ENCODE measurements around the gene DHRS7.
"Not testable (repeated sequence)": the region's sequence is repeated elsewhere in the genome, so short reads cannot be mapped to it uniquely, and the experiment has no call there.

The DHRS7 gene

GRCh38 chr14:60106339-60106738 is 58.9 kb downstream of the DHRS7 start:
- H3K27ac ChIP-seq (ENCODE audit: poor library complexity, severe bottlenecking): no peak overlapping the region
- no peaks in the 10 kb centered on the region for H3K27me3 ChIP-seq (ENCODE audit: insufficient read depth, poor library complexity, severe bottlenecking)
- H3K9me3 ChIP-seq (ENCODE audit: severe bottlenecking): no peaks in the 10 kb centered on the region
- no peak overlapping the region for H3K4me3 ChIP-seq (ENCODE audit: severe bottlenecking)
- no peak for TF ChIP-seq CTCF (IDR thresholded peaks at IDR 0.05; ENCODE audit: poor library complexity, severe bottlenecking)
- DNase-seq (ENCODE audit: low spot score) (no peak), ATAC-seq (ENCODE audit: low read depth) (no peak)
- H3K36me3 ChIP-seq (ENCODE audit: low read depth): peaks cover 41% of the 10 kb centered on the region
- no peaks in the 10 kb centered on the region for H3K4me1 ChIP-seq (ENCODE audit: insufficient read depth, poor library complexity, severe bottlenecking)

GRCh38 chr14:60102389-60102788 is 62.8 kb downstream of the DHRS7 start:
- no peak for DNase-seq (ENCODE audit: low spot score)
- Histone ChIP-seq H3K36me3 (ENCODE audit: low read depth) (peaks cover 37% of the 10 kb centered on the region), H3K27me3 (ENCODE audit: insufficient read depth, poor library complexity, severe bottlenecking) (no peaks in the 10 kb centered on the region), H3K9me3 (ENCODE audit: severe bottlenecking) (no peaks in the 10 kb centered on the region), H3K4me3 (ENCODE audit: severe bottlenecking) (no peak overlapping the region), H3K4me1 (ENCODE audit: insufficient read depth, poor library complexity, severe bottlenecking) (no peaks in the 10 kb centered on the region), H3K27ac (ENCODE audit: poor library complexity, severe bottlenecking) (no peak overlapping the region)
- TF ChIP-seq CTCF (IDR thresholded peaks at IDR 0.05; ENCODE audit: poor library complexity, severe bottlenecking): no peak
- peak; percentile 41; the same call in 1 of the 3 replicates for ATAC-seq (ENCODE audit: low read depth)

- peaks cover 39% of the 10 kb centered on the region for H3K36me3 ChIP-seq (ENCODE audit: low read depth)
- H3K27ac ChIP-seq (ENCODE audit: poor library complexity, severe bottlenecking): no peak overlapping the region
- no peak overlapping the region for H3K4me3 ChIP-seq (ENCODE audit: severe bottlenecking)
- peak; percentile 33; the same call in 2 of the 3 replicates for ATAC-seq (ENCODE audit: low read depth)
- no peaks in the 10 kb centered on the region for H3K9me3 ChIP-seq (ENCODE audit: severe bottlenecking)
- TF ChIP-seq CTCF (IDR thresholded peaks at IDR 0.05; ENCODE audit: poor library complexity, severe bottlenecking): no peak
- DNase-seq (ENCODE audit: low spot score): no peak
- H3K27me3 ChIP-seq (ENCODE audit: insufficient read depth, poor library complexity, severe bottlenecking): no peaks in the 10 kb centered on the region
- H3K4me1 ChIP-seq (ENCODE audit: insufficient read depth, poor library complexity, severe bottlenecking): no peaks in the 10 kb centered on the region
Measured at GRCh38 chr14:60101786-60102185, 63.4 kb downstream of the DHRS7 start.

GRCh38 chr14:60099855-60100254 is 65.3 kb downstream of the DHRS7 start:
- not testable (repeated sequence) for H3K27ac ChIP-seq (ENCODE audit: poor library complexity, severe bottlenecking); H3K27me3 ChIP-seq (ENCODE audit: insufficient read depth, poor library complexity, severe bottlenecking); ATAC-seq (ENCODE audit: low read depth); H3K4me3 ChIP-seq (ENCODE audit: severe bottlenecking); H3K9me3 ChIP-seq (ENCODE audit: severe bottlenecking); DNase-seq (ENCODE audit: low spot score)
- Histone ChIP-seq H3K36me3 (ENCODE audit: low read depth) (peaks cover 43% of the 10 kb centered on the region), H3K4me1 (ENCODE audit: insufficient read depth, poor library complexity, severe bottlenecking) (peaks cover 18% of the 10 kb centered on the region)

GRCh38 chr14:60097974-60098373 is 67.2 kb downstream of the DHRS7 start:
- ATAC-seq (ENCODE audit: low read depth) (no peak), DNase-seq (ENCODE audit: low spot score) (no peak)
- Histone ChIP-seq H3K27ac (ENCODE audit: poor library complexity, severe bottlenecking) (no peak overlapping the region), H3K4me1 (ENCODE audit: insufficient read depth, poor library complexity, severe bottlenecking) (peaks cover 32% of the 10 kb centered on the region), H3K9me3 (ENCODE audit: severe bottlenecking) (no peaks in the 10 kb centered on the region), H3K4me3 (ENCODE audit: severe bottlenecking) (no peak overlapping the region), H3K27me3 (ENCODE audit: insufficient read depth, poor library complexity, severe bottlenecking) (no peaks in the 10 kb centered on the region), H3K36me3 (ENCODE audit: low read depth) (peaks cover 43% of the 10 kb centered on the region)
- TF ChIP-seq CTCF (IDR thresholded peaks at IDR 0.05; ENCODE audit: poor library complexity, severe bottlenecking): no peak

Data from RWPE2 (cell line).